K562 (cell line): ENCODE results near the gene CDCA7. TPM values are rescaled to one million over a fixed set of nuclear protein-coding genes. Genes with fewer than 3 reads are reported as not detected.

ENCODE experiments used
- EZH2 ChIP-seq: IDR thresholded peaks from 2 replicates; pipeline ENCODE4 v1.6.1; 2012; ENCODE audit warnings: low read depth, mild to moderate bottlenecking, inconsistent platforms, low read length, borderline replicate concordance
- NFYB ChIP-seq: IDR thresholded peaks from 2 replicates; pipeline ENCODE4 v1.6.1; 2011; ENCODE audit warnings: mild to moderate bottlenecking, moderate library complexity; ENCODE audit not compliant: insufficient read length; ENCODE audit errors: extremely low read depth
- polyA plus RNA-seq, 8 experiments: library from polyadenylated mRNA; depleted of rRNA in 4 of 8; stranded (reverse) in 5 of 8; unstranded in 3 of 8; fragments of >200 nt; fragmentation: Nextera tagmentation in 2 of 8; fragmentation: Illumina TruSeq in 1 of 8; extraction: Ambion mirVana in 2 of 8; extraction: Trizol in 1 of 8; gene quantifications; 2 replicates each; pipeline versions ENCODE4 v1.2.1 to v1.2.3, GENCODE V29; 2011 to 2014; ENCODE audit warnings: inconsistent platforms in 1 of 8, missing spikeins in 1 of 8
- total RNA-seq, 7 experiments: library from RNA; depleted of rRNA in 6 of 7; stranded (reverse); fragments of >200 nt in 6 of 7; fragmentation: Illumina TruSeq in 2 of 7; extraction: Trizol in 2 of 7; gene quantifications; 2 replicates each; pipeline versions ENCODE4 v1.2.1 to v1.2.3, GENCODE V29; 2011 to 2021; ENCODE audit warnings: low replicate concordance in 1 of 7
- TF ChIP-seq, protein P1 (sequence below): fragments of 450-650 bp; IDR thresholded peaks from 2 replicates; pipeline ENCODE4 v1.6.1; 2016; ENCODE audit warnings: mild to moderate bottlenecking, moderate library complexity
- TF ChIP-seq, protein P2 (sequence below): fragments of 450-650 bp; IDR thresholded peaks from 2 replicates; pipeline ENCODE4 v1.6.1; 2016
- TF ChIP-seq, protein P3 (sequence below): IDR thresholded peaks from 2 replicates; pipeline ENCODE4 v1.6.1; 2012; ENCODE audit warnings: low read depth, low read length, improper control_type of control experiment, borderline replicate concordance

The CDCA7 gene
- total and polyA plus RNA-seq, 9 of the 15 experiments (the other 6 are each of a cell fraction or from before 2014, with no cell fraction given) = 28.5 to 122 (median 51.0) TPM

DNA sequence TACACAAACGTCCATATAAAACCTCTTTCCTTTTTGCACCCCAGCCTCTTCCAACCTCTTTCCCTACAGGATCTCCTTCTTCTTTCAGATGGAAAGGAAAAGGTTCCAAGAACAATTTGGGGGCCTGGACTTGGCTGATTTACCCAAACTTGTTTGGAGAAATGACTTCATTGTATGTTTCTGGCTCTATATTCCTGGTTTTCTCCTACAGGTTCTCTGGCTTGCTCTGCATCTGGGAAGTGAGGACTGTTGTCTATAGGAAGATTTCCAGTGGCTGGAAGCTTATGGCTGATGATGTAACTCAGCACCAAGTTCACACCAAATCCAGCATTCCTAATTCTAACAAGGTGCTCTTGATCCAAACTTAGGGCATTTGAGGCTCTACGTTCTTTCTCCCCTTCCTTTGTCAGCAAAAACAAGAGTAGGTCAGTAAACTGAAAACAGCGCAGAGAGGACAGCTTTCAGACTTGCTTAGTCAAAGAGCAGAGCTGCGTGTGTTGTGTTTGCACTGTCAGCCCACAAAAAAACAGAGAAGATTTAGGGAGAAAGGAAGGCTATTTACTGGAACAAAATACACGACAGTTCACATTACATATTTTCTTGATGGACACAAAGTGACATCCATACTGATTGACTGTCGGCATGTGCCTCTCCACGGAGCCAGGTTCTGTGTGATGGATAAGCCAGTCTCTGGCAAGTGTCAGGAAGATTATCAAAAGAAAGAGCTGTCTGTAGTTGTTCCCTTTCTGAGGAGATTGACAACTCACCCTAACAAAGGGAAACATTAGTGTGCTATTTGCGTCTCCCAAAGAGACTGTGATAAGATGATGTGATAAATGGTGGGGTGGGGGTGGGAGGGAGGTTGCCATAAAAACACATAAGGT is 39.7 kb downstream of the CDCA7 start (continued):
- TF ChIP-seq, protein P1, sequence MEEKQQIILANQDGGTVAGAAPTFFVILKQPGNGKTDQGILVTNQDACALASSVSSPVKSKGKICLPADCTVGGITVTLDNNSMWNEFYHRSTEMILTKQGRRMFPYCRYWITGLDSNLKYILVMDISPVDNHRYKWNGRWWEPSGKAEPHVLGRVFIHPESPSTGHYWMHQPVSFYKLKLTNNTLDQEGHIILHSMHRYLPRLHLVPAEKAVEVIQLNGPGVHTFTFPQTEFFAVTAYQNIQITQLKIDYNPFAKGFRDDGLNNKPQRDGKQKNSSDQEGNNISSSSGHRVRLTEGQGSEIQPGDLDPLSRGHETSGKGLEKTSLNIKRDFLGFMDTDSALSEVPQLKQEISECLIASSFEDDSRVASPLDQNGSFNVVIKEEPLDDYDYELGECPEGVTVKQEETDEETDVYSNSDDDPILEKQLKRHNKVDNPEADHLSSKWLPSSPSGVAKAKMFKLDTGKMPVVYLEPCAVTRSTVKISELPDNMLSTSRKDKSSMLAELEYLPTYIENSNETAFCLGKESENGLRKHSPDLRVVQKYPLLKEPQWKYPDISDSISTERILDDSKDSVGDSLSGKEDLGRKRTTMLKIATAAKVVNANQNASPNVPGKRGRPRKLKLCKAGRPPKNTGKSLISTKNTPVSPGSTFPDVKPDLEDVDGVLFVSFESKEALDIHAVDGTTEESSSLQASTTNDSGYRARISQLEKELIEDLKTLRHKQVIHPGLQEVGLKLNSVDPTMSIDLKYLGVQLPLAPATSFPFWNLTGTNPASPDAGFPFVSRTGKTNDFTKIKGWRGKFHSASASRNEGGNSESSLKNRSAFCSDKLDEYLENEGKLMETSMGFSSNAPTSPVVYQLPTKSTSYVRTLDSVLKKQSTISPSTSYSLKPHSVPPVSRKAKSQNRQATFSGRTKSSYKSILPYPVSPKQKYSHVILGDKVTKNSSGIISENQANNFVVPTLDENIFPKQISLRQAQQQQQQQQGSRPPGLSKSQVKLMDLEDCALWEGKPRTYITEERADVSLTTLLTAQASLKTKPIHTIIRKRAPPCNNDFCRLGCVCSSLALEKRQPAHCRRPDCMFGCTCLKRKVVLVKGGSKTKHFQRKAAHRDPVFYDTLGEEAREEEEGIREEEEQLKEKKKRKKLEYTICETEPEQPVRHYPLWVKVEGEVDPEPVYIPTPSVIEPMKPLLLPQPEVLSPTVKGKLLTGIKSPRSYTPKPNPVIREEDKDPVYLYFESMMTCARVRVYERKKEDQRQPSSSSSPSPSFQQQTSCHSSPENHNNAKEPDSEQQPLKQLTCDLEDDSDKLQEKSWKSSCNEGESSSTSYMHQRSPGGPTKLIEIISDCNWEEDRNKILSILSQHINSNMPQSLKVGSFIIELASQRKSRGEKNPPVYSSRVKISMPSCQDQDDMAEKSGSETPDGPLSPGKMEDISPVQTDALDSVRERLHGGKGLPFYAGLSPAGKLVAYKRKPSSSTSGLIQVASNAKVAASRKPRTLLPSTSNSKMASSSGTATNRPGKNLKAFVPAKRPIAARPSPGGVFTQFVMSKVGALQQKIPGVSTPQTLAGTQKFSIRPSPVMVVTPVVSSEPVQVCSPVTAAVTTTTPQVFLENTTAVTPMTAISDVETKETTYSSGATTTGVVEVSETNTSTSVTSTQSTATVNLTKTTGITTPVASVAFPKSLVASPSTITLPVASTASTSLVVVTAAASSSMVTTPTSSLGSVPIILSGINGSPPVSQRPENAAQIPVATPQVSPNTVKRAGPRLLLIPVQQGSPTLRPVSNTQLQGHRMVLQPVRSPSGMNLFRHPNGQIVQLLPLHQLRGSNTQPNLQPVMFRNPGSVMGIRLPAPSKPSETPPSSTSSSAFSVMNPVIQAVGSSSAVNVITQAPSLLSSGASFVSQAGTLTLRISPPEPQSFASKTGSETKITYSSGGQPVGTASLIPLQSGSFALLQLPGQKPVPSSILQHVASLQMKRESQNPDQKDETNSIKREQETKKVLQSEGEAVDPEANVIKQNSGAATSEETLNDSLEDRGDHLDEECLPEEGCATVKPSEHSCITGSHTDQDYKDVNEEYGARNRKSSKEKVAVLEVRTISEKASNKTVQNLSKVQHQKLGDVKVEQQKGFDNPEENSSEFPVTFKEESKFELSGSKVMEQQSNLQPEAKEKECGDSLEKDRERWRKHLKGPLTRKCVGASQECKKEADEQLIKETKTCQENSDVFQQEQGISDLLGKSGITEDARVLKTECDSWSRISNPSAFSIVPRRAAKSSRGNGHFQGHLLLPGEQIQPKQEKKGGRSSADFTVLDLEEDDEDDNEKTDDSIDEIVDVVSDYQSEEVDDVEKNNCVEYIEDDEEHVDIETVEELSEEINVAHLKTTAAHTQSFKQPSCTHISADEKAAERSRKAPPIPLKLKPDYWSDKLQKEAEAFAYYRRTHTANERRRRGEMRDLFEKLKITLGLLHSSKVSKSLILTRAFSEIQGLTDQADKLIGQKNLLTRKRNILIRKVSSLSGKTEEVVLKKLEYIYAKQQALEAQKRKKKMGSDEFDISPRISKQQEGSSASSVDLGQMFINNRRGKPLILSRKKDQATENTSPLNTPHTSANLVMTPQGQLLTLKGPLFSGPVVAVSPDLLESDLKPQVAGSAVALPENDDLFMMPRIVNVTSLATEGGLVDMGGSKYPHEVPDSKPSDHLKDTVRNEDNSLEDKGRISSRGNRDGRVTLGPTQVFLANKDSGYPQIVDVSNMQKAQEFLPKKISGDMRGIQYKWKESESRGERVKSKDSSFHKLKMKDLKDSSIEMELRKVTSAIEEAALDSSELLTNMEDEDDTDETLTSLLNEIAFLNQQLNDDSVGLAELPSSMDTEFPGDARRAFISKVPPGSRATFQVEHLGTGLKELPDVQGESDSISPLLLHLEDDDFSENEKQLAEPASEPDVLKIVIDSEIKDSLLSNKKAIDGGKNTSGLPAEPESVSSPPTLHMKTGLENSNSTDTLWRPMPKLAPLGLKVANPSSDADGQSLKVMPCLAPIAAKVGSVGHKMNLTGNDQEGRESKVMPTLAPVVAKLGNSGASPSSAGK = no peak
- no peak for TF ChIP-seq NFYB
- TF ChIP-seq, protein P2, sequence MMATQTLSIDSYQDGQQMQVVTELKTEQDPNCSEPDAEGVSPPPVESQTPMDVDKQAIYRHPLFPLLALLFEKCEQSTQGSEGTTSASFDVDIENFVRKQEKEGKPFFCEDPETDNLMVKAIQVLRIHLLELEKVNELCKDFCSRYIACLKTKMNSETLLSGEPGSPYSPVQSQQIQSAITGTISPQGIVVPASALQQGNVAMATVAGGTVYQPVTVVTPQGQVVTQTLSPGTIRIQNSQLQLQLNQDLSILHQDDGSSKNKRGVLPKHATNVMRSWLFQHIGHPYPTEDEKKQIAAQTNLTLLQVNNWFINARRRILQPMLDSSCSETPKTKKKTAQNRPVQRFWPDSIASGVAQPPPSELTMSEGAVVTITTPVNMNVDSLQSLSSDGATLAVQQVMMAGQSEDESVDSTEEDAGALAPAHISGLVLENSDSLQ = peak; percentile 68
- TF ChIP-seq, protein P3, sequence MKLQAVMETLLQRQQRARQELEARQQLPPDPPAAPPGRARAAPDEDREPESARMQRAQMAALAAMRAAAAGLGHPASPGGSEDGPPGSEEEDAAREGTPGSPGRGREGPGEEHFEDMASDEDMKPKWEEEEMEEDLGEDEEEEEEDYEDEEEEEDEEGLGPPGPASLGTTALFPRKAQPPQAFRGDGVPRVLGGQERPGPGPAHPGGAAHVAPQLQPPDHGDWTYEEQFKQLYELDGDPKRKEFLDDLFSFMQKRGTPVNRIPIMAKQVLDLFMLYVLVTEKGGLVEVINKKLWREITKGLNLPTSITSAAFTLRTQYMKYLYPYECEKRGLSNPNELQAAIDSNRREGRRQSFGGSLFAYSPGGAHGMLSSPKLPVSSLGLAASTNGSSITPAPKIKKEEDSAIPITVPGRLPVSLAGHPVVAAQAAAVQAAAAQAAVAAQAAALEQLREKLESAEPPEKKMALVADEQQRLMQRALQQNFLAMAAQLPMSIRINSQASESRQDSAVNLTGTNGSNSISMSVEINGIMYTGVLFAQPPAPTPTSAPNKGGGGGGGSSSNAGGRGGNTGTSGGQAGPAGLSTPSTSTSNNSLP = no peak
- no peak for TF ChIP-seq EZH2
